Nephron (organoid): ENCODE measurements around the gene FBH1.
"Not testable (repeated sequence)": the region's sequence is repeated elsewhere in the genome, so short reads cannot be mapped to it uniquely, and the experiment has no call there.

Source experiments
- H3K27ac Mint-ChIP-seq, 3 experiments: 2 replicates each; pipeline ENCODE4 v1.8.0; 2020; ENCODE audit warnings: mixed read lengths in 3 of 3, mild to moderate bottlenecking in 2 of 3, moderate library complexity in 1 of 3
- H3K27me3 Mint-ChIP-seq: 2 replicates; pipeline ENCODE4 v1.8.0; 2021; ENCODE audit warnings: low read depth, mild to moderate bottlenecking, moderate library complexity, mixed read lengths
- H3K36me3 Mint-ChIP-seq: 2 replicates; pipeline ENCODE4 v1.8.0; 2020; ENCODE audit warnings: low read depth, mixed read lengths
- H3K4me1 Mint-ChIP-seq: 2 replicates; pipeline ENCODE4 v1.8.0; 2020; ENCODE audit warnings: mixed read lengths
- H3K4me3 Mint-ChIP-seq, 3 experiments: 2 replicates each; pipeline ENCODE4 v1.8.0; 2020; ENCODE audit warnings: mild to moderate bottlenecking in 3 of 3, mixed read lengths in 3 of 3, moderate library complexity in 2 of 3
- H3K9me3 Mint-ChIP-seq: 2 replicates; pipeline ENCODE4 v1.8.0; 2020; ENCODE audit warnings: mixed read lengths
- TF ChIP-seq, protein P1 (sequence below), 3 experiments: fragments of 200-600 bp; sonication (generic); IDR thresholded peaks; one replicate each; pipeline ENCODE4 v1.5.0; 2021; ENCODE audit warnings: antibody characterized with exemption in 3 of 3; ENCODE audit not compliant: unreplicated experiment in 3 of 3

FBH1 gene

DNA sequence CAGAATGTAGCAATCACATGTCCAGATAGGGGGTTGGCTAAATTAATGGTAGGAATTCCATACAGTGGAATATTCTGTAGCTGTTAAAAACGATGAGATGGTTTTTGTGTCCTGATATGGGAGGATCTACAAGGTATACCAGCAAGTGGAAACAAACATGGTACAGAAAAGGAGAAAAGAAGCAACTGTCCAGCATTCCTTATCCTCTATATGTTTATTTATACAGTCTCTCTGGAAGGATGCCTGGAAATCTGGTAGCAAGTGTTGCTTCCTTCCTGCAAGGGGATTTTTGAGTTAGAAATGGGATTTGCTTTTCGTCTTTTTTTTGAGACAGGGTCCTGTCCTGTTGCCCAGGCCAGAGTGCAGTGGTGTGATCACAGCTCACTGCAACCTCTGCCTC, 68.0 kb downstream of the FBH1 start:
- H3K4me3 Mint-ChIP-seq: no peak overlapping the region
- TF ChIP-seq, protein P1, sequence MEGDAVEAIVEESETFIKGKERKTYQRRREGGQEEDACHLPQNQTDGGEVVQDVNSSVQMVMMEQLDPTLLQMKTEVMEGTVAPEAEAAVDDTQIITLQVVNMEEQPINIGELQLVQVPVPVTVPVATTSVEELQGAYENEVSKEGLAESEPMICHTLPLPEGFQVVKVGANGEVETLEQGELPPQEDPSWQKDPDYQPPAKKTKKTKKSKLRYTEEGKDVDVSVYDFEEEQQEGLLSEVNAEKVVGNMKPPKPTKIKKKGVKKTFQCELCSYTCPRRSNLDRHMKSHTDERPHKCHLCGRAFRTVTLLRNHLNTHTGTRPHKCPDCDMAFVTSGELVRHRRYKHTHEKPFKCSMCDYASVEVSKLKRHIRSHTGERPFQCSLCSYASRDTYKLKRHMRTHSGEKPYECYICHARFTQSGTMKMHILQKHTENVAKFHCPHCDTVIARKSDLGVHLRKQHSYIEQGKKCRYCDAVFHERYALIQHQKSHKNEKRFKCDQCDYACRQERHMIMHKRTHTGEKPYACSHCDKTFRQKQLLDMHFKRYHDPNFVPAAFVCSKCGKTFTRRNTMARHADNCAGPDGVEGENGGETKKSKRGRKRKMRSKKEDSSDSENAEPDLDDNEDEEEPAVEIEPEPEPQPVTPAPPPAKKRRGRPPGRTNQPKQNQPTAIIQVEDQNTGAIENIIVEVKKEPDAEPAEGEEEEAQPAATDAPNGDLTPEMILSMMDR (IDR thresholded peaks at IDR 0.05; ENCODE audit: unreplicated experiment in 3 of 3): no peak
- no peaks in the 10 kb centered on the region for H3K4me1 Mint-ChIP-seq
- H3K27me3 Mint-ChIP-seq: peaks cover 11% of the 10 kb centered on the region
- no peaks in the 10 kb centered on the region for H3K36me3 Mint-ChIP-seq
- no peak overlapping the region for H3K27ac Mint-ChIP-seq
- no peaks in the 10 kb centered on the region for H3K9me3 Mint-ChIP-seq

DNA sequence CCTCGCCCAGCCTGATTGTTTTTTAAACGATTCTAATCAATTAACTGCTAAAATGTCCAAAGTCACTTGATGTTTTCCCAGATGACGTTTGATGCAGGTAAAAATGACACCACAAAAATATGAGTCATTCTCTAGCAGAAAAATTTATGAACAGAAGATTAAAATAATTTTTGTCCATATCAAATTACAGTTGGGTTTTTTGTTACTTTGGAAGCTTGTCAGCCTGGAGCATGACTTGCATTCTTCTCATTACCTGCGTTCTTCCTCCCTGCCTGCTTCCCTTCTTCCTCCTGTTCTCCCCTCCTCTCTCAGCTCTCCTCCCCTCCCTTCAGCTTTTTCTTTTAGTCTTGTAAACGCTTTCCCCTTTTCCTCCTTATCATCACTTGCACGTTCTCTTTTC, 68.6 kb downstream of the FBH1 start:
- Mint-ChIP-seq H3K27me3 (peaks cover 11% of the 10 kb centered on the region), H3K9me3 (no peaks in the 10 kb centered on the region), H3K36me3 (no peaks in the 10 kb centered on the region), H3K27ac (no peak overlapping the region), H3K4me1 (no peaks in the 10 kb centered on the region), H3K4me3 (no peak overlapping the region)
- TF ChIP-seq, protein P1 (IDR thresholded peaks at IDR 0.05; ENCODE audit: unreplicated experiment in 3 of 3): no peak

- H3K9me3 Mint-ChIP-seq: no peaks in the 10 kb centered on the region
Observed at GRCh38 chr10:5959142-5959541, 69.1 kb downstream of the FBH1 start.

GRCh38 chr10:5959581-5960069, 69.6 kb downstream of the FBH1 start:
- Mint-ChIP-seq H3K4me1 (no peaks in the 10 kb centered on the region), H3K27me3 (peaks cover 13% of the 10 kb centered on the region), H3K27ac (no peak overlapping the region), H3K36me3 (no peaks in the 10 kb centered on the region), H3K9me3 (no peaks in the 10 kb centered on the region), H3K4me3 (no peak overlapping the region)
- TF ChIP-seq, protein P1 (IDR thresholded peaks at IDR 0.05; ENCODE audit: unreplicated experiment in 3 of 3): no peak

More at GRCh38 chr10:5959142-5959541, 69.1 kb downstream of the FBH1 start:
- H3K27ac Mint-ChIP-seq: no peak overlapping the region
- peaks cover 11% of the 10 kb centered on the region for H3K27me3 Mint-ChIP-seq
- TF ChIP-seq, protein P1 (IDR thresholded peaks at IDR 0.05; ENCODE audit: unreplicated experiment in 3 of 3): no peak
- H3K36me3 Mint-ChIP-seq: no peaks in the 10 kb centered on the region
- H3K4me1 Mint-ChIP-seq: no peaks in the 10 kb centered on the region
- H3K4me3 Mint-ChIP-seq: no peak overlapping the region

DNA sequence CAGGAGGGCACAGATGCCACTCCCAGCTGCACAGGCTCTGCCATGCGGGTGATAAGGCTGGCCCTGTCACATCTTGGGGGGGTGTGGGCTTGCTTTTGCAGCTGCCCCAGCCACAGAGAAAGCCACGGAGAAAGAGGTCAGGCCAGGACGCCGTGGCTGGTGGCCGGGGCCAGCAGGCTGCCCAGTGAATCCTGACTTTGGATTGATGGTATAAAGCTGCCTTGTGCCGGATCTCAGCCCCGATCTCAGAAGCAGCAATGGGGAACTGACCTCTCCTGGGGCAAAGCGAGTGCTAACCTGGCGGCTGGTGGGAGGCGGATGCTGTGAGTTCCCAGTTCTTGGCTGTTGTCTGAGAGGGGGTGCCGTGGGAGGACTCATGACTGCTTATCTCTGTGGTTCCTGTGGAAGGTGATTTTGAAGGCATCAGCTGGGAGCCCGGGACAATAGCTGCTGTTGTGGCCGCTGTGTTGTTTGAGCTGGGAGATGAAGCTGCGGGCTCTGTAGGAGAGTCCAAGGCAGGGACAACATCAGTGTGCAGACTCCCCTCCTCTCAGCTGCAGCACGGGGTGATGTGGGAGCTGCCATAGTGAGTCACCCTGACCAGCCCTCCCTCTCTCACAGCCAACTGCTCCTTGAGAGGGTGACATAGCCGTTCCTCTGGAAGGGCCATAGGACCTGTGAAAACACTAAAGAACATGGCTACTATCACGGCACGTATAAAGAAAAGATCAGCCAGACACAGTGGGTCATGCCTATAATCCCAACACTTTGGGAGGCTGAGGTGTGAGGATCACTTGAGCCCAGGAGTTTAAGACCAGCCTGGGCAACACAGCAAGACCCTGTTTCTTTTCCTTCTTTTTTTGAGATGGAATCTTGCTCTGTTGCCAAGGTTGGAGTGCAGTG, 70.3 kb downstream of the FBH1 start:
- no peaks in the 10 kb centered on the region for H3K36me3 Mint-ChIP-seq
- no peak overlapping the region for H3K27ac Mint-ChIP-seq
- no peaks in the 10 kb centered on the region for H3K9me3 Mint-ChIP-seq
- H3K4me3 Mint-ChIP-seq: no peak overlapping the region
- no peaks in the 10 kb centered on the region for H3K4me1 Mint-ChIP-seq
- TF ChIP-seq, protein P1 (IDR thresholded peaks at IDR 0.05; ENCODE audit: unreplicated experiment in 3 of 3): no peak
- H3K27me3 Mint-ChIP-seq: peaks cover 19% of the 10 kb centered on the region

- not testable (repeated sequence) for H3K4me1 Mint-ChIP-seq, H3K27ac Mint-ChIP-seq, H3K4me3 Mint-ChIP-seq, H3K36me3 Mint-ChIP-seq, H3K9me3 Mint-ChIP-seq
- H3K27me3 Mint-ChIP-seq: peaks cover 21% of the 10 kb centered on the region
Observed at GRCh38 chr10:5960973-5961275, 70.9 kb downstream of the FBH1 start.
